Muscle layer of duodenum (tissue), 2 donors: ENCODE data around the gene MRM2.
"Not testable (repeated sequence)": the region's sequence is repeated elsewhere in the genome, so short reads cannot be mapped to it uniquely, and the experiment has no call there.

Source experiments
- H3K27ac ChIP-seq: one replicate; pipeline ENCODE4 v1.7.0; 2013; ENCODE audit warnings: mild to moderate bottlenecking, low read length
- H3K27me3 ChIP-seq: one replicate; pipeline ENCODE4 v1.7.0; 2013; ENCODE audit warnings: low read depth, mild to moderate bottlenecking, control low read depth, low read length
- H3K36me3 ChIP-seq, 2 donors: one replicate each; pipeline ENCODE4 v1.7.0; 2013; ENCODE audit warnings: low read length in 2 of 2, control low read depth in 1 of 2, mild to moderate bottlenecking in 1 of 2; ENCODE audit not compliant: insufficient read depth in 2 of 2, control insufficient read depth in 1 of 2
- H3K4me1 ChIP-seq, 2 donors: one replicate each; pipeline ENCODE4 v1.7.0; 2013; ENCODE audit warnings: low read length in 2 of 2, mild to moderate bottlenecking in 2 of 2, control low read depth in 1 of 2, moderate library complexity in 1 of 2; ENCODE audit not compliant: insufficient read depth in 2 of 2, control insufficient read depth in 1 of 2
- H3K4me3 ChIP-seq, 2 donors: one replicate each; pipeline ENCODE4 v1.7.0; 2013; ENCODE audit warnings: low read length in 2 of 2, low read depth in 1 of 2, mild to moderate bottlenecking in 1 of 2
- H3K9me3 ChIP-seq, 2 donors: one replicate each; pipeline ENCODE4 v1.7.0; 2013; ENCODE audit warnings: low read length in 2 of 2, control low read depth in 1 of 2, mild to moderate bottlenecking in 1 of 2; ENCODE audit not compliant: control insufficient read depth in 1 of 2
- donor health status: healthy.

Gene MRM2

DNA sequence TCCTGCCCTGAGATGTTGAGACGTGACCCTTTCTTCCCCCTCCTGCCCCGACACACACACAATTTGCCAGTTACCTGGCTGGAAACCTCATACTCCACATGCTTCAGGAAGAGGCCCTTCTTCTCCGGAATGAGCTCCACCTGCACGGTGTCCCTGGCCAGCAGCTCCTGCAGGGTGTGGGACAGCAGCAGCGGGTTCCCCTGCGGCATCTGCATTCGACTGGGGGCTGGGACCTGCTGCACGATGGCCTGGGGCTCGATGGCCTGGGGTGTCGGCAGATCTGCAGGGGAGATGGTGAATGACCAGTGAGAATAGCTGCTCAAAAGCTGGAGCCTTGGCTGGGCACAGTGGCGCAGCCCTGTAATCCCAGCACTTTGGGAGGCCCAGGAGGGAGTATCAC is 36.0 kb upstream of the MRM2 start:
- H3K4me3 ChIP-seq = no peak overlapping the region
- no peaks in the 10 kb centered on the region for H3K9me3 ChIP-seq
- H3K4me1 ChIP-seq = peaks cover 5 to 20% of the 10 kb centered on the region in 2 donors
- no peak overlapping the region for H3K27ac ChIP-seq
- peaks cover 0 to 24% of the 10 kb centered on the region in 2 donors for H3K36me3 ChIP-seq
- no peaks in the 10 kb centered on the region for H3K27me3 ChIP-seq

GRCh38 chr7:2276107-2276506 is 34.1 kb upstream of the MRM2 start:
- H3K4me3 ChIP-seq = no peak overlapping the region
- H3K4me1 ChIP-seq = peaks cover 0 to 6% of the 10 kb centered on the region in 2 donors
- H3K27me3 ChIP-seq = no peaks in the 10 kb centered on the region
- no peak overlapping the region for H3K27ac ChIP-seq
- no peaks in the 10 kb centered on the region for H3K9me3 ChIP-seq
- peaks cover 3 to 30% of the 10 kb centered on the region in 2 donors for H3K36me3 ChIP-seq

GRCh38 chr7:2275101-2275500 is 33.1 kb upstream of the MRM2 start:
- Histone ChIP-seq H3K4me1 (peaks cover 0 to 3% of the 10 kb centered on the region in 2 donors), H3K27me3 (no peaks in the 10 kb centered on the region), H3K27ac (no peak overlapping the region), H3K36me3 (peaks cover 3 to 36% of the 10 kb centered on the region in 2 donors), H3K9me3 (no peaks in the 10 kb centered on the region), H3K4me3 (no peak overlapping the region)

GRCh38 chr7:2274666-2275065 is 32.7 kb upstream of the MRM2 start:
- Histone ChIP-seq H3K4me1 (no peaks in the 10 kb centered on the region), H3K27me3 (no peaks in the 10 kb centered on the region), H3K4me3 (no peak overlapping the region), H3K27ac (no peak overlapping the region), H3K9me3 (no peaks in the 10 kb centered on the region), H3K36me3 (peaks cover 3 to 36% of the 10 kb centered on the region in 2 donors)

GRCh38 chr7:2273866-2274265 is 31.9 kb upstream of the MRM2 start:
- Histone ChIP-seq H3K27me3 (no peaks in the 10 kb centered on the region), H3K4me3 (no peak overlapping the region), H3K4me1 (no peaks in the 10 kb centered on the region), H3K27ac (no peak overlapping the region), H3K36me3 (peaks cover 3 to 36% of the 10 kb centered on the region in 2 donors), H3K9me3 (no peaks in the 10 kb centered on the region)

DNA sequence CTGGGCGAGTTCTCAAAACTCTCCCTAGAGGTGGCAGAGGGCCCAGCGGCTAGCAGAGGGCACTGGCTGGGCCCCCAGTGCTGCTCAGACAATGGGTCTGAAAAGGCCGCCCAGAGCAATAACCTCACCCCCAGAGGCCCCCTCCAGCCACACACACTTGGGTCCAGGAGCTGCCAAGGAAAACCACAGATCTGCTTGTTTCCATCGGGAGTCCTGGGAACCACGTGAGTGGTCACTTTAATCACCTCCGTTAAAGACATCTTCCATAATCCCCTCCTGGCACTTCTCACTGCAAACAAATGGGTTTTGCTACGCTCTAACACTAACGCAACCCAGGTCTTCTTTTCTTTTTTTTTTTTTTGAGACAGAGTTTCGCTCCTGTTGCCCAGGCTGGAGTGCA is 30.0 kb upstream of the MRM2 start:
- no peak overlapping the region for H3K27ac ChIP-seq
- no peak overlapping the region for H3K4me3 ChIP-seq
- H3K27me3 ChIP-seq = no peaks in the 10 kb centered on the region
- H3K36me3 ChIP-seq = peaks cover 3 to 35% of the 10 kb centered on the region in 2 donors
- H3K9me3 ChIP-seq = no peaks in the 10 kb centered on the region
- no peaks in the 10 kb centered on the region for H3K4me1 ChIP-seq

GRCh38 chr7:2271273-2272026 is 29.4 kb upstream of the MRM2 start:
- Histone ChIP-seq H3K4me1 (no peaks in the 10 kb centered on the region), H3K4me3 (no peak overlapping the region), H3K27me3 (no peaks in the 10 kb centered on the region), H3K9me3 (no peaks in the 10 kb centered on the region), H3K27ac (no peak overlapping the region), H3K36me3 (peaks cover 3 to 30% of the 10 kb centered on the region in 2 donors)

DNA sequence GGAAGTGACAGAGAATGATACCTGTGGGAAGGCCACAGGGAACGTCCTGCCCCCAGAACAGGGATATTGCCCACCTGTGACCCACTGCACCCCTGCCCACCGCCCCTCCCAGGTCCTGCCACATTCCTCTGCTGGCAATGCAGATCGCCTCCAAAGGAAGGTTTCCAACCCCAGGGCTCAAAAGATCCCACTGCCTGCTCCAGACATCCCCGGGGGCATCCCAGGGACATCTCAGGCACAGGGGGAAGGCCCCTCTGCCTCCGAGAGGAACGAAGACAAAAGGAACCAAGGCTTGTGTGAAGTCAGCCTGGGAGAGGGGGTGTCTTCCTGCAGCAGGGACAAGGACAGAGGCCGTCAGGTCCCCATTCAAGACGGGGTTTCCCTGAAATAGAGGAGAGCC is 28.5 kb upstream of the MRM2 start:
- Histone ChIP-seq H3K4me3 (no peak overlapping the region), H3K27me3 (no peaks in the 10 kb centered on the region), H3K36me3 (peaks cover 3 to 29% of the 10 kb centered on the region in 2 donors), H3K9me3 (no peaks in the 10 kb centered on the region), H3K27ac (no peak overlapping the region), H3K4me1 (no peaks in the 10 kb centered on the region)

GRCh38 chr7:2269991-2270460 is 28.0 kb upstream of the MRM2 start:
- Histone ChIP-seq H3K27me3 (no peaks in the 10 kb centered on the region), H3K36me3 (peaks cover 3 to 29% of the 10 kb centered on the region in 2 donors), H3K4me3 (no peak overlapping the region), H3K27ac (no peak overlapping the region), H3K9me3 (no peaks in the 10 kb centered on the region), H3K4me1 (no peaks in the 10 kb centered on the region)

- H3K36me3 ChIP-seq = peaks cover 3 to 25% of the 10 kb centered on the region in 2 donors
- H3K4me3 ChIP-seq, H3K27ac ChIP-seq, H3K4me1 ChIP-seq, H3K27me3 ChIP-seq, H3K9me3 ChIP-seq: not testable (repeated sequence)
These were observed 27.3 kb upstream of the MRM2 start for GRCh38 chr7:2269089-2269990.

GRCh38 chr7:2266911-2267310 is 24.9 kb upstream of the MRM2 start:
- Histone ChIP-seq H3K9me3 (no peaks in the 10 kb centered on the region), H3K36me3 (peaks cover 3 to 43% of the 10 kb centered on the region in 2 donors), H3K4me3 (no peak overlapping the region), H3K27ac (no peak overlapping the region), H3K27me3 (no peaks in the 10 kb centered on the region), H3K4me1 (no peaks in the 10 kb centered on the region)
